ENCODE data around the gene TBC1D9.

GRCh38 chr4:140776556-140776955 lies 20.4 kb upstream of the TBC1D9 start:
- TF ChIP-seq BHLHE40 (IDR thresholded peaks at IDR 0.05; ENCODE audit: borderline replicate concordance) (no peak), SP1 (IDR thresholded peaks at IDR 0.05) (no peak), CTBP1 (IDR thresholded peaks at IDR 0.05; ENCODE audit: borderline replicate concordance) (no peak), HDGF (IDR thresholded peaks at IDR 0.05; ENCODE audit: borderline replicate concordance) (no peak), ZNF384 (IDR thresholded peaks at IDR 0.05) (no peak), SUZ12 (IDR thresholded peaks at IDR 0.05) (no peak), FOXM1 (IDR thresholded peaks at IDR 0.05; ENCODE audit: borderline replicate concordance) (no peak), ELF4 (IDR thresholded peaks at IDR 0.05) (no peak), FOXK2 (IDR thresholded peaks at IDR 0.05) (no peak), NFRKB (IDR thresholded peaks at IDR 0.05) (no peak), PKNOX1 (IDR thresholded peaks at IDR 0.05) (no peak), FOXA1 (IDR thresholded peaks at IDR 0.05) (no peak), TARDBP (IDR thresholded peaks at IDR 0.05) (no peak), L3MBTL2 (conservative IDR thresholded peaks at IDR 0.05) (no peak)

Measured in HEK293T (cell line).